Glomerular endothelial cell (primary cell): ENCODE data around the gene NOL4L. TPM values are rescaled to one million over a fixed set of nuclear protein-coding genes. Genes with fewer than 3 reads are reported as not detected.
"Not testable (repeated sequence)": the region's sequence is repeated elsewhere in the genome, so short reads cannot be mapped to it uniquely, and the experiment has no call there.

Experiments used
- DNase-seq: peaks from one replicate; pipeline ENCODE4 v3.0.0-alpha.2; 2011; ENCODE audit warnings: low read depth, low spot score; ENCODE audit errors: extremely low read depth
- total RNA-seq: library from RNA; depleted of rRNA; stranded (reverse); fragments of >200 nt; gene quantifications from 2 replicates; pipeline ENCODE4 v1.2.3, GENCODE V29; 2015

The NOL4L gene
- total RNA-seq, 1 donor from 2014 or later = 99.9 TPM

DNA sequence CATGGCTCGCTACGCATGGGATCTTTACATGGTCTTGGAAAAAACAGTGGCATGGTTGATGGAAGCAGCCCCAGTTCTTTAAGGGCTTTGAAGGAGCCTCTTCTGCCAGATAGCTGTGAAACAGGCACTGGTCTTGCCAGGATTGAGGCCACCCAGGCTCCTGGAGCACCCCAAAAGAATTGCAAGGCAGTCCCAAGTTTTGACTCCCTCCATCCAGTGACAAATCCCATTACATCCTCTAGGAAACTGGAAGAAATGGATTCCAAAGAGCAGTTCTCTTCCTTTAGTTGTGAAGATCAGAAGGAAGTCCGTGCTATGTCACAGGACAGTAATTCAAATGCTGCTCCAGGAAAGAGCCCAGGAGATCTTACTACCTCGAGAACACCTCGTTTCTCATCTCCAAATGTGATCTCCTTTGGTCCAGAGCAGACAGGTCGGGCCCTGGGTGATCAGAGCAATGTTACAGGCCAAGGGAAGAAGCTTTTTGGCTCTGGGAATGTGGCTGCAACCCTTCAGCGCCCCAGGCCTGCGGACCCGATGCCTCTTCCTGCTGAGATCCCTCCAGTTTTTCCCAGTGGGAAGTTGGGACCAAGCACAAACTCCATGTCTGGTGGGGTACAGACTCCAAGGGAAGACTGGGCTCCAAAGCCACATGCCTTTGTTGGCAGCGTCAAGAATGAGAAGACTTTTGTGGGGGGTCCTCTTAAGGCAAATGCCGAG is 148.8 kb downstream of the NOL4L start:
- no peak for DNase-seq

DNA sequence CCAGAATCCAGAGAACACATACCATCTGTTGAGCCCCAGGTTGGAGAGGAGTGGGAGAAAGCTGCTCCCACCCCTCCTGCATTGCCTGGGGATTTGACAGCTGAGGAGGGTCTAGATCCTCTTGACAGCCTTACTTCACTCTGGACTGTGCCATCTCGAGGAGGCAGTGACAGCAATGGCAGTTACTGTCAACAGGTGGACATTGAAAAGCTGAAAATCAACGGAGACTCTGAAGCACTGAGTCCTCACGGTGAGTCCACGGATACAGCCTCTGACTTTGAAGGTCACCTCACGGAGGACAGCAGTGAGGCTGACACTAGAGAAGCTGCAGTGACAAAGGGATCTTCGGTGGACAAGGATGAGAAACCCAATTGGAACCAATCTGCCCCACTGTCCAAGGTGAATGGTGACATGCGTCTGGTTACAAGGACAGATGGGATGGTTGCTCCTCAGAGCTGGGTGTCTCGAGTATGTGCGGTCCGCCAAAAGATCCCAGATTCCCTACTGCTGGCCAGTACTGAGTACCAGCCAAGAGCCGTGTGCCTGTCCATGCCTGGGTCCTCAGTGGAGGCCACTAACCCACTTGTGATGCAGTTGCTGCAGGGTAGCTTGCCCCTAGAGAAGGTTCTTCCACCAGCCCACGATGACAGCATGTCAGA is 149.6 kb downstream of the NOL4L start:
- DNase-seq = no peak

DNA sequence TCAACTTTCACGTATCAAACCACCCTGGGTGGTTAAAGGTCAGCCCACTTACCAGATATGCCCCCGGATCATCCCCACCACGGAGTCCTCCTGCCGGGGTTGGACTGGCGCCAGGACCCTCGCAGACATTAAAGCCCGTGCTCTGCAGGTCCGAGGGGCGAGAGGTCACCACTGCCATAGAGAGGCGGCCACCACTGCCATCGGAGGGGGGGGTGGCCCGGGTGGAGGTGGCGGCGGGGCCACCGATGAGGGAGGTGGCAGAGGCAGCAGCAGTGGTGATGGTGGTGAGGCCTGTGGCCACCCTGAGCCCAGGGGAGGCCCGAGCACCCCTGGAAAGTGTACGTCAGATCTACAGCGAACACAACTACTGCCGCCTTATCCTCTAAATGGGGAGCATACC is 150.7 kb downstream of the NOL4L start:
- DNase-seq = no peak

DNA sequence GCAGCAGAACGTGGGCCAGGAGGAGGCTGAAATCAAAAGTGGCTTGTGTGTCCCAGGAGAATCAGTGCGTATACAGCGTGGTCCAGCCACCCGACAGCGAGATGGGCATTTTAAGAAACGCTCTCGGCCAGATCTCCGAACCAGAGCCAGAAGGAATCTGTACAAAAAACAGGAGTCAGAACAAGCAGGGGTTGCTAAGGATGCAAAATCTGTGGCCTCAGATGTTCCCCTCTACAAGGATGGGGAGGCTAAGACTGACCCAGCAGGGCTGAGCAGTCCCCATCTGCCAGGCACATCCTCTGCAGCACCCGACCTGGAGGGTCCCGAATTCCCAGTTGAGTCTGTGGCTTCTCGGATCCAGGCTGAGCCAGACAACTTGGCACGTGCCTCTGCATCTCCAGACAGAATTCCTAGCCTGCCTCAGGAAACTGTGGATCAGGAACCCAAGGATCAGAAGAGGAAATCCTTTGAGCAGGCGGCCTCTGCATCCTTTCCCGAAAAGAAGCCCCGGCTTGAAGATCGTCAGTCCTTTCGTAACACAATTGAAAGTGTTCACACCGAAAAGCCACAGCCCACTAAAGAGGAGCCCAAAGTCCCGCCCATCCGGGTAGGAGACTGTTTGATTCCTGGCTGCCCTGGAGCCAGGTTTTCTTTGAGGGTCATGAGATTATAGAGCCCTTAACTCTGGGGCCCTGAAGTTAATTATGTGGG is 151.7 kb downstream of the NOL4L start:
- DNase-seq = peak; percentile 68

DNA sequence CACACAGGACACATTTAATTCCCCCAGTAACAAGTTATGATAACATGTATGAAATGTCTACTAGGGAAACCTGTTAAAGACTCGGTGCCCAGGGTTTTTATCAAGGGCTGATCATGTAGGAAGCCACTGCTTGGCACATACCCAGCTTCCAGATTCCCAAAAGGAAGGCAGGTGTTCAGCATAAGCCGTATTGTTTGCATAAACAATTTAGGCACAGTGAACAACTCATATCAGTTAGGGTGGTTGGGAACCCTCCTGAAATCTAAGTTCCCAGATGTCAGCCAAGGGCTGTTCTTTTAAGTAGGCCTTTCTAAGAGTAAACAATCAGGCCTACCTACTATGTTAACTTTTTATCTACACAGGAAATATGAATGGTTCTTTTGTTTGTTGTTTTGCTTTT is 152.9 kb downstream of the NOL4L start:
- DNase-seq = peak; percentile 18

DNA sequence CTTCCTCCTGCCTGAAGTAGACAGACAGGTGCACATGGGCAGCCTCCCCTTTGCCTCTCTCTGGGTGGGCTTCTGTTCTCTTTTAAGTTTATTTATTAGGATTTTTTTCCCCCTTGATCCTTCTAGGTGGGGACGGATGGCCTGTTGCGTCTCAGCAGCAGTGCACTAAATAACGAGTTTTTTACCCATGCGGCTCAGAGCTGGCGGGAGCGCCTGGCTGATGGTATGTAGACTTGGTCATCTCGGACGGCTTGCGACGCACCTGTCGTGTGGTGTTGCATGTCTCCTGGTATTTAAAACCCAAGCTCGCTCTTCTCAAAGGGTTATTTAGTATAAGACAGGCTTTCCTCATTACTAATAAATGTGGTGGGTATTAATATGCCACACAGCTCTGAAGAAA is 153.7 kb downstream of the NOL4L start:
- DNase-seq = no peak

DNA sequence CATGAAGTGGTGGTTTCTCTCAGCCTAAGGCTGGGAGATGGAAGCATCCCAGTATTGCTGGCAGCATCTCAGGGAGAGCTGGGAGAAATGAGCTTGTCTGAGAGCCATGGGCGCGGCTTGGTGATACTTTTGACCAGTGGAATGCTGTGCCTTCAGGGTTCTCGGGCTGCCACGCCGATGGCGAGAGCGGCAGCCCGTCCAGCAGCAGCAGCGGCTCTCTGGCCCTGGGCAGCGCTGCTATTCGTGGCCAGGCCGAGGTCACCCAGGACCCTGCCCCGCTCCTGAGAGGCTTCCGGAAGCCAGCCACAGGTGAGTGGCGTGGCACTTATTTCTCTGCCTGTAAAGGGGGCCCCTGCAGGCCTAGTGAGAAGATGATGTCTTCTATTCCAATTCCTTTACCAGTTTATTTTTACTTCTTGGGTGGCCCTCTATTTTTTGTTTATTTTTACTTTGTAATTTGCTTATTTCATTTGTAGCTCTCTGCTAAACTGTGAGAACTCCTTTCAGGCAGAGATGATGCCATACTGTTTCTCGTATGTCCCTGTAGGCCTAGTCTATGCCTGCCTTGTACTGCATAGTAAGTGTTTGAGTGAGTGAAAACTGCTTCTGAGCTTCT is 155.3 kb downstream of the NOL4L start:
- DNase-seq = no peak

DNA sequence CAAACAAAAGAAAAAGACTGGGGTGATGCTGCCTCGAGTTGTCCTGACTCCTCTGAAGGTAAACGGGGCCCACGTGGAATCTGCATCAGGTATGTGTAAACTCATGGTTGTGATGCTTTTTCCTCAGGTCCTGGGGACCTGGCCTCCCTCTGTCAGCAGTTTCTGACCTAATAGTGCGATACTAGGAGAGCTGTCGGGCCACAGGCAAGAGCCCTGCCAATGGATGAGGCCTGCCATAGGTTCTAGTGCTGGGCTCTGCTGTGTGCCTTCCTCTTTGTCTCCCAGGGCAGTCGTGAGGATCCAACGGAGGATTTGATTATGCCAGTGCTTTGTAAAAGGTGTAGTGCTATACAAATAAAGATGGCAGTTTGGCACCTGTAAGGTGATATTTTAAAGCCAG is 155.8 kb downstream of the NOL4L start:
- no peak for DNase-seq

DNA sequence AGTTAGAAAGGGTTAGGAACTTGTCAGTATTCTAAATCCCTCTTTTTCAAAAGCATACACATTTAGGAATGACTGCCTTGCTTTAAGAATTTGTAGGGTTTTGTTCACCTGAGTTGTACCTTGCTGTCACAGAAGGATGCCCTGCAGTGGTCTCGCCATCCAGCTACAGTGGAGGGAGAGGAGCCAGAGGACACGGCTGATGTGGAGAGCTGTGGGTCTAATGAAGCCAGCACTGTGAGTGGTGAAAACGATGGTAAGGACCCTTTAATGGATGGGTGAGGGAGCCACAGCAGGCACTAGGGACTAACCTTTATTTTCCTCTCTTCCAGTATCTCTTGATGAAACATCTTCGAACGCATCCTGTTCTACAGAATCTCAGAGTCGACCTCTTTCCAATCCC is 157.1 kb downstream of the NOL4L start:
- DNase-seq = no peak

DNA sequence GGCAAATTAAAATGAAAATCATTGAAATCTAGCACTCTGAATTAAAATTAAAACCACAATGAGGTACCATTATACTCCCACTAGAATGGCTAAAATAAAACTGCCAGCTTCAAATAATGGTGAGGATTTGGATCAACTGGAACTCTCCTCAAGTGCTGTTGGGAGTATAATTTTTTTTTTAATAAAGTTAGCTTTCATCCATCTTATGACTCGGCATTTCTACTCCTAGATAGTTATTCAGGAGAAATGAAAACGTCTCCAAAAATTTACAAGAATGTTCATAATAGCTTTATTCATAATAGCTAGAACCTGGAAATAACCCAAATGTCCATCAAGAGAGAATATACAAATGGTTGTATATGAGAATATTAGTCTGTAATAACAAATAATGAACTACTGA is 163.8 kb downstream of the NOL4L start:
- no peak for DNase-seq

DNA sequence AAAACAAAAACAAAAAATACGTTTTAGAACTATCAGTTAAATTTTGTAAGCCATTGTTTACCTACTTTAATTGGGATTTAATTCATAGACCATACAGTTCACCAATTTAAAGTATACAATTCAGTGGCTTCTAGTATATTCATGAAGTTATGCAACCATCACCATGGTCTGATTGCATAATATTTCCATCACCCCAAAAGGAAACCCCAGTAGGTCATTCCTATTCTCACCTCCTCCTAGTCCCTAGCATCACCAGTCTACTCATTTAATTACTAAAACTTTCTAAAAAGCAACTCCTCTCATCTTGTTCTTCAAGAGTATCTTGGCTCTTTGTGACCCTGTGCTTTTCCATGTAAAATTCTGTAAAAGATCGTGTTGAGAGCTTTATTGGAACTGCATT is 166.8 kb downstream of the NOL4L start:
- DNase-seq = no peak

DNA sequence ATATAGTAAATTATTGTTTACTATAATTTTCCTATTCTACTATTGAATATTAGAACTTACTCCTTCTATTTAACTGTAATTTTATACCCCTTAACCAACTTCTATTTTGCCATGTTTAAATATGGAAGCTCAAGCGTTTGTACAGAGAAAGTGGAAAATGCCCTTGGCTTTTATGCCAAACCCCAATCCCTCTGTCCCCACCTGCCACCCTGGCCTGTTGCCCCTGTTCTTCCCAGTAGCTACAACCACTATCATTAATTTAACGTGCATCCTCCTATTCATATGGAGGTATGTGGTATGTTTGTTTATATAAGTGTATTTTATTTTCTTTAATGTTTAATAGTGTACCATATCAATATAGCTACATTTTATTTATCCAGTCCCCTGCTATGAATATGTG is 168.9 kb downstream of the NOL4L start:
- no peak for DNase-seq

DNA sequence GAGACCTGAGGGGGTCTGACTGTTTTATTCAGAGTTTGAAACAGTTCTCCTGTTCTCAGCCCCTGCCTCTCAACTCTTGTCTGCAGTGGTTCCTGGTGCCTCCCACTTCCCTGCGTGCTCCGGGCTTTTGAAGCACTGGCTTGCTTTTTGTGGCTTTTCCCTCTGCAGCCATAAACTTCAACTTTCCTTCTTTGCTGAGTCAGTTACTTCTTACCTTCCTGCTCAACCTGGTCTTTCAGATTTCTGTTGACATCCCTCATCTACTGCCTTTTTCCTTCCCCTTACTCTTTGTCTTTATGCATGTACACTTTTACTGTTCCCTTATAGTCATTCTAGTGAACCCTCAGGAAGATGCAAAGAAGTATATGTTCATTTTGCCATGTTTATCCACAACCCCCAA is 169.6 kb downstream of the NOL4L start:
- DNase-seq = no peak

DNA sequence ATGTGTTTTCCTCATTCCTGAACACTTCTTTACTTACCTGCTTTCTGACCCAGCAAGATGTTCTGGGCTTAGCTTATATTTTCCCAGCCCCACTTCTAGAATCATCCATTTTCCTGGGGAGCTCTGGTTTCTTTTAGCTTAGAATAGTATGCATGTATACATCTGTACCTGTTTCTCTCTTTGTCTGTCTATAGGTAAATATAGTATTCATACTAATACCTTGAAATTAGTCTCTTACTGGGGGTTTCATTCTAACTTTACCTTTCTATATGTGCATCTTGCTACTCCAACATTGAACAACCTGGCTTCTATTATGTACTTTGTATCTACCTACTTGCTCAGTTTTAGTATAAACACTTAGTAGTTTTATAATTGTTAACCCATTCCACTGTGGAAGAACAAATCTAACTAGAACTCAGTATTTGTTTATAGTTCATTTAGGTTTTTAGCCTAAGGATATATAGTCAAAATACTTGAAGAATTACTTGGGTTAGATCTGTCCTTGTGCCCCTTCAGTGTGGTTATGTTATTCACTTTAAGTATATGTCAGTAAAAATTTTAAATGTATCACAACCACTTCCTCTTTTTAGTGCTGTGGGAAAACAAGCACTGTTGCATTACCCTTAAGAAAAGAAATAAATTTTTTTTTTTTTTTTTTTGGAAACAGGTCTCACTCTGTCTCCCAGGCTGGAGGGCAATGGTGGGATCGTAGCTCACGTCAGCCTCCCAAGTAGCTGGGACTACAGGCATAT is 173.0 kb downstream of the NOL4L start:
- DNase-seq = no peak

DNA sequence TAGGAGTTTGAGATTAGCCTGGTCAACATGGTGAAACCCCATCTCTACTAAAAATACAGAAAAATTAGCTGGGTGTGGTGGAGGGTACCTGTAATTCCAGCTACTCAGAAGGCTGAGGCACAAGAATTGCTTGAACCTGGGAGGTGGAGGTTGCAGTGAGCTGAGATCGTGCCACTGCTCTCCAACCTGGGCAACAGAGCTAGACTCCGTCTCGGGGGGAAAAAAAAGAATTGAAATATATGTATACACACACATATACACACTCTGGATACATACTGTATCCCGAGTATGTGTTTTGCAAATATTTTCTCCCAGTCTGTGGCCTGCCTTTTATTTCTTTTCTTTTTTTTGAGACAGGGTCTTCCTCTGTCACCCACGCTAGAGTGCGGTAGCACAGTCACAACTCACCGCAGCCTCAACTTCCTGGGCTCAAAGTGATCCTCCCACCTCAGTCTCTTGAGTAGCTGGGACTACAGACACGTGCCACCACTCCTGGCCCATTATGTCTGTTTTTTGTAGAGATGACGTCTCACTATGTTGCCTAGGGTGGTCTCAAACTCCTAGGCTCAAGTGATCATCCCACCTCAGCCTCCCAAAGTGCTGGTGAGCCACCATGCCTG is 177.9 kb downstream of the NOL4L start:
- not testable (repeated sequence) for DNase-seq

DNA sequence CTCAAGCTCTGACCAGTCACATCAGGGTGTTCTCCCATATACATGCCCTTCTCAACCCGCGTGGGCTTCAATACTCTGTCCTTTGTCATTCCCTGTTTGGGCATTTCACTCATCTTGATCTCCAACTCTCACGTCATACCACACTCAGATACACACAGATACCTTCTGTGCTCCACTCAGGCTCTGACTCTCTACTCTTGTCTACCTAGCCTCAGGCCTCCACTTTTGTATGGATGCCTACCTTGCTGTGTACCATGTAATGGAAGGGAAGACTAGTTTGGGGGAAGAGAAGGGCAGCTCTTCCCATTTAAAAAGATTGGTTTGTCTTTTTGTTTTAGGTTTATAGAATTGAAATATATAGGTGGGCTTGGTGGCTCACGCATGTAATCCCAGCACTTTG is 178.4 kb downstream of the NOL4L start:
- DNase-seq = no peak

DNA sequence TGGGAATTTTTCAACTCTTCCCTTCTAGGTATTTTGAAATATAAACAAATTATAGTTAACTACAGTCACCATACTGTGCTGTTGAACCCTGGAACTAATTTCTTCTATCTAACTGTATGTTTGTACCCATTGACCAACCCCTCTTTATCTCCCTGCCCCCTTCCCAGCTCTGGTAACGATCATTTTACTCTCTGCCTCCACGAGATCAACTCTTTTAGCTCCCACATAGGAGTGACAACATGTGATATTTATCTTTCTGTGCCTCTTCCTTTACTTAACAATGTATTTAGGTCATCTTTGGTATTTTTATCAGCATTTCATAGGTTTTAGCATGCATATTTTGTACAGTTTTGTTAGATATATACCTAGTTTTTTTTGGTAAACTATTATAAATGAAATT is 181.1 kb downstream of the NOL4L start:
- DNase-seq = no peak

DNA sequence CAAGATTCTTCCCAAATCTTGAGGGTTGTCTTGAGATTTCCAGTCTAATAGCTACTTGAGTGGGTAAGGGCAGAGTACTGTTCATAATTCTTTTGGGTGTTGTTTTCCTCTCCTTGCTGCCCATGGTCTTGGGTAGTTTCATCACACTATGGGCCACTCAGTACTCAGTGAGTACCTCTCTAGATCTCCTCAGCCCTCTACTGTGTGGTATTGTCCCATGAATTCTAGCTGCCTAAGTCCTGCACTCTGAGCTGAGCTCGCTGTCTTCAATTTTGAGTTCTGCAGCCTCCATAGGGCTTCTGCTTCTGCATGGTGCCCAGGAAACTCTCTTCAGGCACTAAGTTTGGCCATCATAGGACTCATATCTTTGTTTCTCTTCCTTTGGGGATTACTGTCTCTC is 184.7 kb downstream of the NOL4L start:
- DNase-seq = no peak

DNA sequence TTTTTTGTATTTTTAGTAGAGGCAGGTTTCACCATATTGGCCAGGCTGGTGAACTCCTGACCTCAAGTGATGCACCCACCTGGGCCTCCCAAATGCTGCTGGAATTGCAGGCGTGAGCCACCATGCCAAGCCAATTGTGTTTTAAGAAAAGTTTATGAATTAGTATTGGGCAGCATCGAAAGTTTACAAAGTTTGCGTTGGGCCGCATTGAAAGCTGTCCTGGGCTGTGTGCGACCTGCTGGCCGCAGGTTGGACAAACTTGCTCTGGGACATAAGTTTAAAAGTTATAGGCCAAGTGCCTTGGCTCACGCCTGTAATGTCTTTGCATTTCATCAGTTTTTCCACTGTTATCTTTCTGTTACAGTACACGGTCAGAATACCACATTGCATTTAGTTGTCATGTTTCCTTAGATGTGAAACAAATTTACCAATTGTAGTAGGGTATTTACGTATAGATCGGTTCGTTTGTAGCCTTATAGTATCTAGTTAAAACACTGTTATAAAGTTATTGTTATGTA is 187.5 kb downstream of the NOL4L start:
- DNase-seq = no peak

DNA sequence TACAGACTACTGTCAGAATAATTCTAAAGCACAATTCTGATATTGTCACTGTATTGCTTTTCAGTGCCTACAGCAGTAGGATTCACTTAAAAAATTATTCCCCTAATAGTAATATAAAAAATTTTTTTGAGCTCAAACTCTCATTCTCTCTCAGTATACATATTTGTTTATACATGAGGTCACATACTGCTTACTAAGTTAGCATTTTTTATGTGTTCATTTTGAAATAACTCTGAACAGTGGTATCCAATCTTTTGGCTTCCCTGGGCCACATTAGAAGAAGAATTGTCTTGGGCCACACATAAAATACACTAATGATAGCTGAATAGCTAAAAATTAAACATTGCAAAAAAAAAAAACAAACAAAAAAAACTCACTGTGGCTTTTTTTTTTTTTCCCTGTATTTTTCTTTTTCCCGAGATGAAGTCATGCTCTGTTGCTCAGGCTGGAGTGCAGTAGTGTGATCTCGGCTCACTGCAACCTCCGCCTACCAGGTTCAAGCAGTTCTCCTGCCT is 188.4 kb downstream of the NOL4L start:
- no peak for DNase-seq
